Measurements from ENCODE around the gene ZDHHC14. TPM values are rescaled to one million over a fixed set of nuclear protein-coding genes. Genes with fewer than 3 reads are reported as not detected.

The ZDHHC14 gene
- total RNA-seq, 1 experiment from 2014 or later = 1.7 TPM

- no CpG with 5 or more reads among the region's 3 CpGs for WGBS (ENCODE audit: extremely low coverage, insufficient read length, low lambda C conversion rate)
- no peak overlapping the region for H3K27ac ChIP-seq (ENCODE audit: insufficient read length, low read depth, low read length)
Measured at GRCh38 chr6:157386454-157386853, 5.5 kb downstream of the ZDHHC14 start.

More at GRCh38 chr6:157386454-157386853, 5.5 kb downstream of the ZDHHC14 start:
- H3K23me2 ChIP-seq (ENCODE audit: insufficient read length, low read depth, low read length, poor library complexity, severe bottlenecking) = peaks cover 7% of the 10 kb centered on the region
- H3K4me1 ChIP-seq (ENCODE audit: insufficient read depth, low read length) = no peaks in the 10 kb centered on the region
- H3K4me1 Mint-ChIP-seq = peaks cover 8 to 9% of the 10 kb centered on the region in 2 experiments; a peak in 3 of 4 replicates
- no peak overlapping the region for H3K14ac ChIP-seq (ENCODE audit: insufficient read depth, low read length)
- H4K91ac ChIP-seq (ENCODE audit: insufficient read length, low read depth, low read length) = no peak overlapping the region
- H2BK12ac ChIP-seq (ENCODE audit: insufficient read length, low read depth, low read length) = no peak overlapping the region
- no peak overlapping the region for H3K27ac Mint-ChIP-seq
- peaks cover 3% of the 10 kb centered on the region for H3K9me3 ChIP-seq (ENCODE audit: control insufficient read depth, low read depth, low read length)
- no peak overlapping the region for H3T11ph ChIP-seq (ENCODE audit: low read length)
- H3K18ac ChIP-seq (ENCODE audit: insufficient read length, low read depth, low read length) = no peak overlapping the region
- H2BK5ac ChIP-seq (ENCODE audit: insufficient read length, low read length) = no peak overlapping the region
- H3K4ac ChIP-seq (ENCODE audit: low read depth, low read length) = no peak overlapping the region
- no peak for DNase-seq
- TF ChIP-seq, protein P1, sequence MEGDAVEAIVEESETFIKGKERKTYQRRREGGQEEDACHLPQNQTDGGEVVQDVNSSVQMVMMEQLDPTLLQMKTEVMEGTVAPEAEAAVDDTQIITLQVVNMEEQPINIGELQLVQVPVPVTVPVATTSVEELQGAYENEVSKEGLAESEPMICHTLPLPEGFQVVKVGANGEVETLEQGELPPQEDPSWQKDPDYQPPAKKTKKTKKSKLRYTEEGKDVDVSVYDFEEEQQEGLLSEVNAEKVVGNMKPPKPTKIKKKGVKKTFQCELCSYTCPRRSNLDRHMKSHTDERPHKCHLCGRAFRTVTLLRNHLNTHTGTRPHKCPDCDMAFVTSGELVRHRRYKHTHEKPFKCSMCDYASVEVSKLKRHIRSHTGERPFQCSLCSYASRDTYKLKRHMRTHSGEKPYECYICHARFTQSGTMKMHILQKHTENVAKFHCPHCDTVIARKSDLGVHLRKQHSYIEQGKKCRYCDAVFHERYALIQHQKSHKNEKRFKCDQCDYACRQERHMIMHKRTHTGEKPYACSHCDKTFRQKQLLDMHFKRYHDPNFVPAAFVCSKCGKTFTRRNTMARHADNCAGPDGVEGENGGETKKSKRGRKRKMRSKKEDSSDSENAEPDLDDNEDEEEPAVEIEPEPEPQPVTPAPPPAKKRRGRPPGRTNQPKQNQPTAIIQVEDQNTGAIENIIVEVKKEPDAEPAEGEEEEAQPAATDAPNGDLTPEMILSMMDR (conservative IDR thresholded peaks at IDR 0.05) = no peak
- H3K4me2 ChIP-seq (ENCODE audit: insufficient read depth, insufficient read length, low read length) = no peak overlapping the region
- H3K79me1 ChIP-seq (ENCODE audit: insufficient read depth, low read depth, low read length, poor library complexity, severe bottlenecking) = no peaks in the 10 kb centered on the region
- H3K27me3 Mint-ChIP-seq (ENCODE audit: low read depth) = peaks cover 26% of the 10 kb centered on the region
- no peaks in the 10 kb centered on the region for H3K79me2 ChIP-seq (ENCODE audit: insufficient read depth, low read length)
- H2BK15ac ChIP-seq (ENCODE audit: low read depth, low read length) = no peak overlapping the region
- no peak overlapping the region for H2BK20ac ChIP-seq (ENCODE audit: low read depth, low read length, poor library complexity, severe bottlenecking)
- H3K9me3 Mint-ChIP-seq = peaks cover 24 to 27% of the 10 kb centered on the region in 2 experiments
- H3K9ac ChIP-seq (ENCODE audit: extremely low read depth, insufficient read length, low read length) = no peak overlapping the region
- no peak overlapping the region for H3K56ac ChIP-seq (ENCODE audit: insufficient read length, low read depth, low read length)
- no peaks in the 10 kb centered on the region for H4K20me1 ChIP-seq (ENCODE audit: control insufficient read depth, insufficient read depth, insufficient read length)
- H4K5ac ChIP-seq (ENCODE audit: insufficient read length, low read depth, low read length) = no peak overlapping the region
- no peak overlapping the region for H4K8ac ChIP-seq (replicated peaks; ENCODE audit: insufficient read length, low read depth, low read length)
- H3K4me3 Mint-ChIP-seq = no peak overlapping the region
- no peak overlapping the region for H2BK120ac ChIP-seq (ENCODE audit: low read depth, low read length, poor library complexity, severe bottlenecking)
- H2AFZ ChIP-seq (ENCODE audit: low read length) = no peak overlapping the region
- H3K23ac ChIP-seq (ENCODE audit: insufficient read length, low read depth, low read length) = no peak overlapping the region
- H3K36me3 Mint-ChIP-seq (ENCODE audit: insufficient read depth in 1 of 3, low read depth in 3 of 3) = peaks cover 14 to 22% (median 15%) of the 10 kb centered on the region in 3 experiments
- no peak overlapping the region for H2AK5ac ChIP-seq (ENCODE audit: insufficient read length, low read length)
- peaks cover 7% of the 10 kb centered on the region; the same call in 1 of the 2 replicates for H3K27me3 ChIP-seq (ENCODE audit: insufficient read depth, low read length)

Measured in H9 (cell line).